Fibroblast of villous mesenchyme (primary cell): ENCODE data around the gene SLF2. TPM values are rescaled to one million over a fixed set of nuclear protein-coding genes. Genes with fewer than 3 reads are reported as not detected.
A peak's percentile ranks its signal among the peaks of the same experiment; 100 is the strongest.

Source experiments
- DNase-seq: peaks from one replicate; pipeline ENCODE4 v3.0.0-alpha.2; 2010; ENCODE audit warnings: low read depth
- H3K4me3 ChIP-seq: 2 replicates; pipeline ENCODE4 v1.5.1; 2011; ENCODE audit warnings: low read depth, mild to moderate bottlenecking, low read length
- CTCF ChIP-seq: IDR thresholded peaks from 2 replicates; pipeline ENCODE4 v1.5.1; 2012; ENCODE audit warnings: low read depth, mild to moderate bottlenecking, low read length; ENCODE audit not compliant: insufficient read depth
- total RNA-seq: library from RNA; depleted of rRNA; stranded (reverse); fragments of >200 nt; gene quantifications from 2 replicates; pipeline ENCODE4 v1.2.3, GENCODE V29; 2012

The SLF2 gene
- total RNA-seq, 1 donor: 55.7 TPM

DNA sequence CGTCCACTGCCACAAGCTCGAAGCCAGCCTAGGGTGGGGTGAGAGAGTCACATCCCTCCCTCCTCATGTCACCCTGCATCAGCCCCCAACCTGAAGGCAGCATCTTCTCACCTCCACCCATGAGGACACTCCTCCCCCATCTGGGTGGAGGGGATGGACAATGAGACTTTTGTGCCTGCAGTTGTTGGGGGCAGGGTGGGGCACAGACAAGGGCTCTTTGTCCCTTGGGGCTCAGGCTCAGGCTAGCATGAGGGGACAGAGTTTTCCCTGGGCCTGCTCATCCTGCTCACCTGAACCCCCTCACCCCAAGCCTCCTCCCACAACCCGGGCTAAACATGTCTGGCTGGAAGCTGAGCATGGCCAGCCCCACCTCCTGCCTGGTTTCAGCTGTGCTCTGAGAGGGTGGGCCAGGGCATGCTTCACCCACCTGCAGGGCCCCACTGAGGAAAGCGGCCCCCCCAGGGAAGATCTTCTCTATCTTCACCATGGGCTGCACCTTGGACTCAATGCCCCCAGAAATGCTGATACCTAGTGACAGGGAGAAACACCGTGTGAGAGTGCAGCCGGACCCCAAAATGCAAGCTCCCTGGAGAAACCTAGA, 96.2 kb downstream of the SLF2 start:
- H3K4me3 ChIP-seq: no peak overlapping the region
- TF ChIP-seq CTCF: no peak
- no peak for DNase-seq

DNA sequence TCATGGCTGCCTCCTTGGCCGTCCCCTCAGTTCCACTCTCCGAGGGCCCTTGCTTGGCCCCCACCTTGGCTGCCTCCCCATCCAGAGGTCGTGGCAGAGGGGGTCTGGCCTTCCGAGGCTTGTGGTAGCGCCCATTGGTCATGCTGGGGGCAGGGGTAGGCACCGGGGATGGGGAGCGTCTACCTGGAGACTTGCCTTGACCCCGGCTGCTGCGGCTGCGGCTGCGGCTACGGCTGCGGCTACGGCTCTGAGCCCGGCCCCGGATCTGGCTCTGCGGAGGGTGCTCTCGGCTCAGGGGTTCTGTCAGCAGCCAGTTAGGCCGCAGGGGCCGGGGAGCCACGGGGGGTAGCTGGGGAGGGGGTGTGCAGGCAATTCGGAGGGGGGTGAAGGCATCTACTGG, 97.6 kb downstream of the SLF2 start:
- TF ChIP-seq CTCF: no peak
- no peak overlapping the region for H3K4me3 ChIP-seq
- no peak for DNase-seq

- no peak overlapping the region for H3K4me3 ChIP-seq
- TF ChIP-seq CTCF: peak; percentile 51
- DNase-seq: peak; percentile 25
Observed at GRCh38 chr10:101011517-101012423, 99.0 kb downstream of the SLF2 start.

GRCh38 chr10:101012525-101013364, 100.0 kb downstream of the SLF2 start:
- peak; percentile 90 for TF ChIP-seq CTCF
- H3K4me3 ChIP-seq: no peak overlapping the region
- peak; percentile 92 for DNase-seq

- no peak overlapping the region for H3K4me3 ChIP-seq
- no peak for DNase-seq
- TF ChIP-seq CTCF: no peak
Observed at GRCh38 chr10:101013365-101013825, 100.6 kb downstream of the SLF2 start.

DNA sequence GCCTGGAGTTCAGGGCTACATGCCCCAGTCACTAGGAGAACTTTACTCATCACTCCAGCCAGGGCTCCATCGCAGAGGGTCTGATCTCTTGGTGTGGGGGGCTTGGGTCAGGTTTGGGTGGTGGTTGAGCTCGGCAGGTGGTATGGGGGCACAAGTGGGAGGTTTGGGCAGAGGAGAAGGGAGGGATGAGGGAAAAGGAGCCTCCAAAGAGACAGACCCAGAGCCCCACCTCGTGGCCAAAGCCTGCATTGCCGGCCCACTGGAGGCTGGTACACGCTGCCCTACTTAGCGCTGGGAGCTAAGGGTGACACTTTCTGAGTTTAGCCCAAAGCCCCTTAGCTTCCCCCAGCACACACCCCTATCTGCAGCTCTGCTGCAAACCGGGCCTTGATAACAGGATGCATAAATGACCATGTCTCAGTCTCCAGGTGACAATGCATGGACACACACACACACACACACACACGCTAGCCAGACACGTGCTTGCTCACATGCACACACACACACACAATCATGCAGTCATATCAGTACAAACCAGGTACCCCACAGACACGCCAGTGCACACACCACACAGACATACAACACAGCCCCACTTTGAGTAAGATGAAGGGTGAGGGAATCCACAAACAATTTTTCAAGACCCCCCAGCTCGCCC, 101.6 kb downstream of the SLF2 start:
- peak; percentile 67 for DNase-seq
- no peak overlapping the region for H3K4me3 ChIP-seq
- peak; percentile 96 for TF ChIP-seq CTCF
